GM12864 (cell line): ENCODE measurements around the gene OTUD3.

Source experiments
- DNase-seq: peaks from one replicate; pipeline ENCODE4 v3.0.0-alpha.2; 2011; ENCODE audit warnings: low read depth
- H3K4me3 ChIP-seq: 2 replicates; pipeline ENCODE4 v1.5.1; 2011; ENCODE audit warnings: mild to moderate bottlenecking, low read depth, low read length, control low read depth
- TF ChIP-seq, protein P1 (sequence below): IDR thresholded peaks from 2 replicates; pipeline ENCODE4 v1.5.1; 2011; ENCODE audit warnings: low read depth, mild to moderate bottlenecking, moderate library complexity, low read length, control low read depth, inconsistent platforms; ENCODE audit errors: missing control alignments

Gene OTUD3

GRCh38 chr1:19936061-19936750 is 54.0 kb downstream of the OTUD3 start:
- no peak overlapping the region for H3K4me3 ChIP-seq
- TF ChIP-seq, protein P1, sequence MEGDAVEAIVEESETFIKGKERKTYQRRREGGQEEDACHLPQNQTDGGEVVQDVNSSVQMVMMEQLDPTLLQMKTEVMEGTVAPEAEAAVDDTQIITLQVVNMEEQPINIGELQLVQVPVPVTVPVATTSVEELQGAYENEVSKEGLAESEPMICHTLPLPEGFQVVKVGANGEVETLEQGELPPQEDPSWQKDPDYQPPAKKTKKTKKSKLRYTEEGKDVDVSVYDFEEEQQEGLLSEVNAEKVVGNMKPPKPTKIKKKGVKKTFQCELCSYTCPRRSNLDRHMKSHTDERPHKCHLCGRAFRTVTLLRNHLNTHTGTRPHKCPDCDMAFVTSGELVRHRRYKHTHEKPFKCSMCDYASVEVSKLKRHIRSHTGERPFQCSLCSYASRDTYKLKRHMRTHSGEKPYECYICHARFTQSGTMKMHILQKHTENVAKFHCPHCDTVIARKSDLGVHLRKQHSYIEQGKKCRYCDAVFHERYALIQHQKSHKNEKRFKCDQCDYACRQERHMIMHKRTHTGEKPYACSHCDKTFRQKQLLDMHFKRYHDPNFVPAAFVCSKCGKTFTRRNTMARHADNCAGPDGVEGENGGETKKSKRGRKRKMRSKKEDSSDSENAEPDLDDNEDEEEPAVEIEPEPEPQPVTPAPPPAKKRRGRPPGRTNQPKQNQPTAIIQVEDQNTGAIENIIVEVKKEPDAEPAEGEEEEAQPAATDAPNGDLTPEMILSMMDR = no peak
- DNase-seq = no peak

DNA sequence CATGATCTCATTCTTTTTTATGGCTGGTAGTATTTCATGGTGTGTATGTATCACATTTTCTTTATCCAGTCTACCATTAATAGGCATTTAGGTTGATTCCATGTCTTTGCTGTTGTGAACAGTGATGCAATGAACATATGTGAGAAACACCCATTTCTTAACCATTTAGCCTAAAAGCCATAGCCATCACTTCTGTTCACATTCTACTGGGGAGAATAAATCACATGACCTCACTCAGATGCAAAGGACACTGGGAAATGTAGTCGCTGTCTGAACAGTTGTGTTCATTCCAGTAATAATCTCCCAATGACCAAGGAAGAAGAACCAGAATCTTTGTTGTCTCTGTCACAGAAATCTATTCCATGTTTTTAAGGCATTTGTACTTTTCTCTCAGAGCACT is 56.3 kb downstream of the OTUD3 start:
- H3K4me3 ChIP-seq = no peak overlapping the region
- TF ChIP-seq, protein P1 = no peak
- no peak for DNase-seq

GRCh38 chr1:19940486-19941205 is 58.5 kb downstream of the OTUD3 start:
- no peak for DNase-seq
- TF ChIP-seq, protein P1 = no peak
- no peak overlapping the region for H3K4me3 ChIP-seq

- no peak for DNase-seq
- no peak overlapping the region for H3K4me3 ChIP-seq
- TF ChIP-seq, protein P1 = no peak
These were observed 59.0 kb downstream of the OTUD3 start for GRCh38 chr1:19941206-19941568.

DNA sequence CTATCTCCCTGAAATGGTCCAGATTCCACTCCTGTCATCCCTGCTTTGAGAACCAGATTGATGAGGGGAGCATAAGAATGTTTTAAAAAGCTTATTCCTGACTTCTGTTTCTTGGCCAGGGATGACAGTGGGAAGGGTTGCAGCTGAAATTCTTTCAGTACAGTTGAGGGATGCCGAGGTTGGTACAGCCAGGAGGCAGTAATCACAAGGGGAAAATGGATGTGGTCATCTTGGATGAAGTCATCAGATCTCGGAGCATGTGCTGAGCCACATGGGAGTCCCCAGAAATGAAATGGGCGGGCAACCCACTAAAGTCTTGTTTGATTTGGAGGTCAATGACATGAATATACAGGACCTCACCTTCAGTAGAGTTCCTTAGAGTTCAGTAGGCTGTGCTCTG is 59.9 kb downstream of the OTUD3 start:
- no peak overlapping the region for H3K4me3 ChIP-seq
- TF ChIP-seq, protein P1 = no peak
- DNase-seq = no peak

- TF ChIP-seq, protein P1 = no peak
- H3K4me3 ChIP-seq = no peak overlapping the region
- DNase-seq = no peak
These were observed 60.5 kb downstream of the OTUD3 start for GRCh38 chr1:19942657-19943056.
